K562 (cell line): ENCODE results near the gene RTBDN. TPM values are rescaled to one million over a fixed set of nuclear protein-coding genes. Genes with fewer than 3 reads are reported as not detected.

Experiments used
- NONO ChIP-seq, 2 experiments: fragments of 200-400 bp in 1 of 2; fragments of 450-650 bp in 1 of 2; formaldehyde crosslinking in 1 of 2; IDR thresholded peaks; 2 replicates each; pipeline ENCODE4 v1.6.1; 2017; ENCODE audit warnings: low read depth in 2 of 2, mild to moderate bottlenecking in 2 of 2, moderate library complexity in 2 of 2, low read length in 1 of 2
- NUFIP1 ChIP-seq: fragments of 450-650 bp; IDR thresholded peaks from 2 replicates; pipeline ENCODE4 v1.6.1; 2018; ENCODE audit not compliant: partially characterized antibody
- RFX7 ChIP-seq: fragments of 250-450 bp; sonication (Bioruptor Pico); IDR thresholded peaks from 2 replicates; pipeline ENCODE4 v1.5.1; 2021; ENCODE audit warnings: mild to moderate bottlenecking
- STAT5A ChIP-seq: IDR thresholded peaks from 2 replicates; pipeline ENCODE4 v1.6.1; 2012; ENCODE audit warnings: low read length, inconsistent platforms, borderline replicate concordance
- TFE3 ChIP-seq: fragments of 450-650 bp; formaldehyde crosslinking; IDR thresholded peaks from 2 replicates; pipeline ENCODE4 v1.4.0; 2020; ENCODE audit warnings: mild to moderate bottlenecking, mixed read lengths
- ZNF253 ChIP-seq: fragments of 250-450 bp; sonication (Bioruptor Pico); conservative IDR thresholded peaks from 2 replicates; pipeline ENCODE4 v1.6.1; 2021; ENCODE audit warnings: mild to moderate bottlenecking
- polyA plus RNA-seq, 8 experiments: library from polyadenylated mRNA; depleted of rRNA in 4 of 8; stranded (reverse) in 5 of 8; unstranded in 3 of 8; fragments of >200 nt; fragmentation: Nextera tagmentation in 2 of 8; fragmentation: Illumina TruSeq in 1 of 8; extraction: Ambion mirVana in 2 of 8; extraction: Trizol in 1 of 8; gene quantifications; 2 replicates each; pipeline versions ENCODE4 v1.2.1 to v1.2.3, GENCODE V29; 2011 to 2014; ENCODE audit warnings: inconsistent platforms in 1 of 8, missing spikeins in 1 of 8
- total RNA-seq, 7 experiments: library from RNA; depleted of rRNA in 6 of 7; stranded (reverse); fragments of >200 nt in 6 of 7; fragmentation: Illumina TruSeq in 2 of 7; extraction: Trizol in 2 of 7; gene quantifications; 2 replicates each; pipeline versions ENCODE4 v1.2.1 to v1.2.3, GENCODE V29; 2011 to 2021; ENCODE audit warnings: low replicate concordance in 1 of 7
- TF ChIP-seq, protein P1 (sequence below): fragments of 150-350 bp; IDR thresholded peaks from 2 replicates; pipeline ENCODE4 v1.6.1; 2014; ENCODE audit warnings: low read depth, mild to moderate bottlenecking, low read length, borderline replicate concordance
- TF ChIP-seq, protein P2 (sequence below): fragments of 450-650 bp; IDR thresholded peaks from 2 replicates; pipeline ENCODE4 v1.6.1; 2016
- TF ChIP-seq, protein P3 (sequence below), 2 experiments: fragments of 450-650 bp in 1 of 2; sonication (generic) in 1 of 2; formaldehyde crosslinking in 1 of 2; IDR thresholded peaks in 1 of 2; conservative IDR thresholded peaks in 1 of 2; 2 replicates each; pipeline versions ENCODE4 v1.6.1 to v1.8.1; 2016 to 2023; ENCODE audit warnings: mild to moderate bottlenecking in 2 of 2, moderate library complexity in 2 of 2, inconsistent platforms in 1 of 2, missing genetic modification reagents in 1 of 2

Gene RTBDN
- total and polyA plus RNA-seq, 9 of the 15 experiments (the other 6 are each of a cell fraction or from before 2014, with no cell fraction given): 0.20 to 2.3 (median 0.72) TPM; not detected in 1

DNA sequence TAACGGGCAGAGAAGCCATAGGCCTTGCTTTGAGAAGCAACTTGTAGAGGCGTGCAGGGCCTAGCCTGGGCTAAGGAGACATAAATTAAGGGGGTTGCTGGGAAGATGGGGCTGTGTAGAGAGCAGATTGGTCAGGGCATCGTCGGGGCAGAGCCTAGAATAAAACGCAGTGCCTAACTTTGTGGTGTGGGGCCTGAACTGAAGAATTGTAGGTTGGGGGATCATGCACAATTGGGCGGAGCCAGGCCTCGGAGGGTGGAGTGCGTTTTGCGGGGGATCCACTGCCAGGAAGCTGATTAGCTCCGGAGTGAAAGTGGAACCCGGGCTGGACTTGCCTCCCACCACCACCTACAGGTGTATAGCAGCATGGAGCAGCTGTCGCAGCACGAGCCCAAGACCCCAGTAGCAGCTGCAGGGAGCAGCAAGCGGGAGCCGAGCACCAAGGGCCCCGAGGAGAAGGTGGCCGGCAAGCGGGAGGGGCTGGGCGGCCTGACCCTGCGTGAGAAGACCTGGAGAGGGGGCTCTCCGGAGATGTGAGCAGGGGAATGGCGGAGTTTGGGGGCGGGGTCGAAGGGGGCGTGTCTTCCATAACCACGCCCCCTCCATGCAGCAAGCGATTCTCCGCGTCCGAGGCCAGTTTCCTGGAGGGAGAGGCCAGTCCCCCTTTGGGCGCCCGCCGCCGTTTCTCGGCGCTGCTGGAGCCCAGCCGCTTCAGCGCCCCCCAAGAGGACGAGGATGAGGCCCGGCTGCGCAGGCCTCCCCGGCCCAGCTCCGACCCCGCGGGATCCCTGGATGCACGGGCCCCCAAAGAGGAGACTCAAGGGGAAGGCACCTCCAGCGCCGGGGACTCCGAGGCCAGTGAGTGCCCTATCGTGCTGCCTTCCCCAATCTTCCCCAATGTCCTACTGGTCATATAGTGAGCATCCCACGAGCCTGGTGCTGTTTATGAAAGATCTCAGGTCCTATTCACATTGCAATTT lies 33.0 kb upstream of the RTBDN start (continued):
- TF ChIP-seq, protein P1, sequence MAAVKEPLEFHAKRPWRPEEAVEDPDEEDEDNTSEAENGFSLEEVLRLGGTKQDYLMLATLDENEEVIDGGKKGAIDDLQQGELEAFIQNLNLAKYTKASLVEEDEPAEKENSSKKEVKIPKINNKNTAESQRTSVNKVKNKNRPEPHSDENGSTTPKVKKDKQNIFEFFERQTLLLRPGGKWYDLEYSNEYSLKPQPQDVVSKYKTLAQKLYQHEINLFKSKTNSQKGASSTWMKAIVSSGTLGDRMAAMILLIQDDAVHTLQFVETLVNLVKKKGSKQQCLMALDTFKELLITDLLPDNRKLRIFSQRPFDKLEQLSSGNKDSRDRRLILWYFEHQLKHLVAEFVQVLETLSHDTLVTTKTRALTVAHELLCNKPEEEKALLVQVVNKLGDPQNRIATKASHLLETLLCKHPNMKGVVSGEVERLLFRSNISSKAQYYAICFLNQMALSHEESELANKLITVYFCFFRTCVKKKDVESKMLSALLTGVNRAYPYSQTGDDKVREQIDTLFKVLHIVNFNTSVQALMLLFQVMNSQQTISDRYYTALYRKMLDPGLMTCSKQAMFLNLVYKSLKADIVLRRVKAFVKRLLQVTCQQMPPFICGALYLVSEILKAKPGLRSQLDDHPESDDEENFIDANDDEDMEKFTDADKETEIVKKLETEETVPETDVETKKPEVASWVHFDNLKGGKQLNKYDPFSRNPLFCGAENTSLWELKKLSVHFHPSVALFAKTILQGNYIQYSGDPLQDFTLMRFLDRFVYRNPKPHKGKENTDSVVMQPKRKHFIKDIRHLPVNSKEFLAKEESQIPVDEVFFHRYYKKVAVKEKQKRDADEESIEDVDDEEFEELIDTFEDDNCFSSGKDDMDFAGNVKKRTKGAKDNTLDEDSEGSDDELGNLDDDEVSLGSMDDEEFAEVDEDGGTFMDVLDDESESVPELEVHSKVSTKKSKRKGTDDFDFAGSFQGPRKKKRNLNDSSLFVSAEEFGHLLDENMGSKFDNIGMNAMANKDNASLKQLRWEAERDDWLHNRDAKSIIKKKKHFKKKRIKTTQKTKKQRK: no peak
- TF ChIP-seq STAT5A (no peak), RFX7 (no peak), NONO (IDR thresholded peaks at IDR 0.05; ENCODE audit: low read depth in 2 of 2, low read length in 1 of 2) (peak in 1 of 2 experiments; percentile 38; a peak in 1 of 4 replicates), TFE3 (CRISPR knock-in tag) (no peak), ZNF253 (CRISPR knock-in tag) (no peak), NUFIP1 (no peak)
- TF ChIP-seq, protein P2, sequence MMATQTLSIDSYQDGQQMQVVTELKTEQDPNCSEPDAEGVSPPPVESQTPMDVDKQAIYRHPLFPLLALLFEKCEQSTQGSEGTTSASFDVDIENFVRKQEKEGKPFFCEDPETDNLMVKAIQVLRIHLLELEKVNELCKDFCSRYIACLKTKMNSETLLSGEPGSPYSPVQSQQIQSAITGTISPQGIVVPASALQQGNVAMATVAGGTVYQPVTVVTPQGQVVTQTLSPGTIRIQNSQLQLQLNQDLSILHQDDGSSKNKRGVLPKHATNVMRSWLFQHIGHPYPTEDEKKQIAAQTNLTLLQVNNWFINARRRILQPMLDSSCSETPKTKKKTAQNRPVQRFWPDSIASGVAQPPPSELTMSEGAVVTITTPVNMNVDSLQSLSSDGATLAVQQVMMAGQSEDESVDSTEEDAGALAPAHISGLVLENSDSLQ: no peak; the same call in 1 of the 2 replicates
- TF ChIP-seq, protein P3, sequence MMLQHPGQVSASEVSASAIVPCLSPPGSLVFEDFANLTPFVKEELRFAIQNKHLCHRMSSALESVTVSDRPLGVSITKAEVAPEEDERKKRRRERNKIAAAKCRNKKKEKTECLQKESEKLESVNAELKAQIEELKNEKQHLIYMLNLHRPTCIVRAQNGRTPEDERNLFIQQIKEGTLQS (IDR thresholded peaks at IDR 0.05): no peak
- TF ChIP-seq, protein P3 (CRISPR knock-in tag; conservative IDR thresholded peaks at IDR 0.05): no peak
